ENCODE measurements around the gene NRN1L.

NRN1L gene

GRCh38 chr16:67919622-67920221 lies 35.0 kb downstream of the NRN1L start:
- no peak for ATAC-seq

GRCh38 chr16:67922221-67922620 lies 37.5 kb downstream of the NRN1L start:
- ATAC-seq, result no peak

- no peak for ATAC-seq
These were observed 38.1 kb downstream of the NRN1L start for GRCh38 chr16:67922740-67923139.

GRCh38 chr16:67923414-67924116 lies 38.9 kb downstream of the NRN1L start:
- ATAC-seq, result no peak

- no peak for ATAC-seq
These were observed 39.6 kb downstream of the NRN1L start for GRCh38 chr16:67924140-67924906.

- ATAC-seq, result no peak
These were observed 41.6 kb downstream of the NRN1L start for GRCh38 chr16:67926181-67926750.

GRCh38 chr16:67927131-67927941 lies 42.7 kb downstream of the NRN1L start:
- ATAC-seq, result peak in 1 of 2 donors; percentile 7

- ATAC-seq, result no peak
These were observed 43.5 kb downstream of the NRN1L start for GRCh38 chr16:67928147-67928546.

- ATAC-seq, result peak; percentile 77 to 82
These were observed 44.1 kb downstream of the NRN1L start for GRCh38 chr16:67928561-67929364.

- ATAC-seq, result no peak
These were observed 45.5 kb downstream of the NRN1L start for GRCh38 chr16:67930191-67930590.

GRCh38 chr16:67930678-67931211 lies 46.1 kb downstream of the NRN1L start:
- ATAC-seq, result no peak

- ATAC-seq, result no peak
These were observed 47.2 kb downstream of the NRN1L start, which contains the start of gene CTRL for GRCh38 chr16:67931712-67932461. Gene CTRL, minus strand, starts transcription at chr16:67931862. Its CDS starts 10 bp downstream, at chr16:67931852.

GRCh38 chr16:67932462-67932840 lies 47.8 kb downstream of the NRN1L start:
- ATAC-seq, result no peak

GRCh38 chr16:67933805-67934204 lies 49.1 kb downstream of the NRN1L start:
- ATAC-seq, result no peak

- ATAC-seq, result no peak
These were observed 49.8 kb downstream of the NRN1L start for GRCh38 chr16:67934306-67935100.

GRCh38 chr16:67935101-67935401 lies 50.4 kb downstream of the NRN1L start:
- no peak for ATAC-seq

- peak; percentile 92 for ATAC-seq
These were observed 50.9 kb downstream of the NRN1L start for GRCh38 chr16:67935402-67936123.
